ENCODE data around the gene ARFGAP3.

Gene ARFGAP3

DNA sequence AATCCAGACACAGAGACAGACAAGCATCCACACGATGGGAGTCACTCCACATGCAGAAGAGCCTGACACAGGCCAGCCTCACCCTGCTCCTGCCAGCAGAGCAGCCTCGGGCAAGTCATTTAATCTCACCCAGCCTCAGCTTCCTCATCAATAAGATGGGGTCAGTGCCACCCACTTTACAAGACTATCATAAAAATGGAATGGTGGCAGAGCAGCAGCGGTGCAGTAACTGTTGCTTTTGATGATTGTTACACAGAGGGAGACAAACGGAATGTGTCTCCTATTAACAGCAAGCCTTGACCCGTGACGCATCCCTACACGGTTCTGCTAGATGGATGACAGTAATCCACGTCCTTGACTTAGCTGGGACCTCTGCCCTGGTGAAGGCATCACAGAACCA is 26.0 kb upstream of the ARFGAP3 start:
- DNase-seq, result no peak

DNA sequence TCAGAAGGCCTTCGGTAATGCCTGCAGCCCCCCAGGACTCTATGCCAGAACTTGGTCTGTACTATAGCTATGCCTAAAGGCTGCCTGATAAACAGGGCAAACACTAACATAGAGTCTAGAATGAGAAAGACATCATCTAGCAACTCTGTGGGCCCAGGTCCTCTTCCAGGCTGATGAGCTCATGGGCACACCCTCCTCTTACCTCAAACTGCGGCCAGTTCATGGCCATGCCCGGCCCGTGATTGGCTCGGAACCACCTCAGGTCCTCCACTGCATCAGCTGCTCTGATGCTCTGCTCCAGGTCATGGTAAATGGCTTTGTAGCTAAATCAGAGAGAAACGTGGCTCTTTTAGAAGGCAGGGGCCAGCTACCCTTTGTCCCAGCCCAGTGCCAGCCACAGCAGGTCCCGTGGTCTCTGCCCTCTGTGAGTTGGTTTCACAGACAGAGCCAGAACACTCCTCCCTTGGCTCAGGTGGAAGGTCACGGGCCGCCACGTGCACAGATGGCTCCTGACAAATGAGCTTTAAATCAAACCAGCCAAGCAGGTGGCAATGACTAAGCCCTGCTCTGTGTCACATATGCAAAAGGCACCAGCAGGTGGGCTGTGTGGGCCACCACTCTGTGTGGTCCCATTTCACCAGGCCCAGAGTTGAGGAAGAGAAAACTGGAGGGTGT is 25.0 kb upstream of the ARFGAP3 start:
- no peak for DNase-seq

DNA sequence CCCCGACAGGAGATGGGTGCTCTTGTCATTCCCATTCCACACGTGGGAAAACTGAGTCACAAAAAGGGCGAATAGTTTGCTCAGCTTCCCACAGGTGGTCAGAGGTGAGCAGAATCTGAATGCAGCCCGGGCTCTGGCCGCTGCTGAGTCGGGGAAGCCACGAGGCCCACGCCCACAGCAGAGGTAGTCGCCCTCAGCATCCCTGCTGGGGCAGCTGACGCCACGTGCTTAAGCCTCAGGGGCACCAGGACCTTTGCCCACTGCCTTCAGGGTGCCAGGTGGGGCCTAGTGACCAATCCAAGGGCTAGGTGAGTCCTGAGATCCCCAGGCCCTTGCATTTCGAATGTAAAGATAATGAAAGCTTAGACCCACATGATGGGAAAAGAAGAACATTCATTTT is 24.2 kb upstream of the ARFGAP3 start:
- no peak for DNase-seq

DNA sequence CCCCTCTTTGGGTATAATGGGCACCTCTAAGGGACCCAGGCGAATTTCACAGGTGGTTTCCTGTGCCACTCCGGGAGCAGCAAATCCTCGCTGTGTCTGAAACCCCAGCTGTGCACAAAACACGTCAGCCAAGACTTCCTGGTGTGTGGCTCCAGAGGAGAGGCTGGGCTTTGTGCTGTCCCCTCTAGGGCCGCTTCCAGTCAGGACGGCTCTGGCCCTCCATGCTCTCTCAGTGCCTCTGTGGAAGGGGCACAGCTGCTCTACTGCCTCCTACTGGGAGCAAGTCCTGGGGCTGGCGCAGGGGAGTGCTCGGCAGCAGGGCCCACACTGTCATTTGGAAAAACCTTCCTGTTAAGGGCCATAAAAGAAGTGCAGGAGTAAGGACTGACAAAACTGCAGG is 23.7 kb upstream of the ARFGAP3 start:
- no peak for DNase-seq

DNA sequence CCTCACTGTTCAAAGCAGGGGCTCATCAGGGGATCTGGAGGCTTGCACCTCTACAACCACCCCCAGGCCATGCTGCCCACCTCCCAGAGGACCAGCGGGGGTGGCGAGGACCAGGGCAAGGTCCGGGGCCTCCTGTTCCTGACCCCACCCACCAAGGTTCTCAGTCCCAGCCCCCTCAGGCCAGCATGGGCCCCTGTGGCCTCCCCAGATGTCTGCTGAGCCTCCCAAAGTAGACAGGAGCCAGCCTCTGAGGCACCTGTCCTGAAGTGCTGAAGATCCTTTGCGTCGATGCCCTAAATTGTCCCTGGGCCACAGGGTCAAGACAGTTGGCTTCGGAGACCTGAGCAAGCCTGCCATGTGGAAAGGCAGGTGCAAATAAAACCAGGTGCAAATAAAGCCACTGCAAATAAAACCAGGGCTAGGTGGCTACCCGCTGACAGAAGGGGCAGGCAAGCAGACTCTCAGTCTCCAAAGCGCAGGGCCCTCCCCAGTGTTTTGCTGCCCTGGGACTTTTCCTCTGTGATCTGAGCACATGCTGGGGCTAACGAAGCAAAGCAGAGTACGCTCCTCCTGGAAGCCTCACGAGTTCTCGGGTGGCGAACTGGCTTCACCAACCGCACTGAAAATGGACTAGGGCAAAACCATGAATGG is 22.4 kb upstream of the ARFGAP3 start:
- no peak for DNase-seq

DNA sequence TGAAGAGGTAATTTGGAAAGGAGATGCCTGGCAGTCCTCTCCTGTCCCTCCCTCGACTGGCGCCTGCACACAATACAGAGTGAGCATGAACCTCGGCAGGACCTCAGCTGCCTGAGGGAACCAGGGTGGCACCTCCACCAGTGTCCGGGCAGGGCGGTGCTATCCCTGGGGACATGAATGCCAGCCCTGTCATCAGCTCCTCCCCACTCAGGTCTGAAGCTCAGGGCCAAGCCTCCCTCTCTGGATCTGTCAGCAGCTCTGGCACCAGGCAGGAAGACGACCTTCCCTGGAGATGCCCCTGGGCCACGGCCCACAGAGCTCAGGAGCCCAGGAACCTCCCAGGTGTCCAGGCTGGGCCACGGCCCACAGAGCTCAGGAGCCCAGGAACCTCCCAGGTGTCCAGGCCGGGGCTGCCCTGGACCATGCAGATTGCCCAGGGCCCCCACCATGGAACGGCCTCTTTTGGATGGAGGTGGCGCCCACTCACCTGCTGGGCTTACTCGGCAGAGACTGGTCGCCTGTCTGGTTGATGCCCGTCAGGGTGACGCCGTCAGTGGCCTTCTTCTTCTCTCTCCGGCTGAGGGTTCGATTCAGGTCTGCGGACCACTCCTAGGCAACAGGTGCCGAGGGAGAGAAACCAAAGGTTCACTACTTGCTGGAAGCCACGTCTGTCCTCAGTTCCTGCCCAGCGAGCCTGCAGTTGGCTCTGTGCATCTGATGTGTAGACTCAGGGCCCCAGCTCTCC is 21.7 kb upstream of the ARFGAP3 start:
- no peak for DNase-seq

DNA sequence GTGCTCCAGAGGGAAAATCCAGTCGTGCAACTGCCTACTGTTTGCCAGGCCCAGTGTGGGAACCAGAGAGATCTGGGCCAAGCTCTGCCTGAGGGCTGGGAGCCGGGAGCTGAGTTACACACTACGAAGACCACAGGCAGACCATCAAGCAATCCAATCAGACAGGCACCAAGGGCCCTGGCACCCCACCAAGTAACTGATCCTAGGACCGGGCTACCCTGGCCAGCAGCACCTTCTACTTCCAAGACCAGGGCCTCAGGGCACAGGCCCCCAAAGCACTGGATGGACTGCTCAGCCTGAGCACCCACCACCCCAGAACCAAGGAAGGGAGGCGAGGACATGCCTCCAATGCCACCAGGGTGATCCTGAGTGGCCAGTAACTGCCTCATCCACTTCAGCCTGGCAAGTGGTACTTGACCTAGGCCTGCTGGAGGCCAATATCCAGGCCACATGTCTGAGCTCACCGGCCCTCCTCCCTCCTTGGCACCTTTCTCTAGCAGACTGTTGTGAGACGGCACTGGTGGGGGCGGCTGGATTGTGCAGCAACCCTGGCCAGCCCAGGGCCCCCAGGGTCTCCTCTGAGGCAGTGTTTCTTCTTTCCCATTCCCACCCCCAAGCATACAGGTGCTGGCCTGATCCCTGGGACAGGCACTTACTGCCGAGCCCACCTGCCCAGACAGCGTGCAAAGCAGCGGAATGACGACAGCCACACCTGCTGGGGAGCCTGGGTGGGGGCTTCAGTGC is 20.7 kb upstream of the ARFGAP3 start:
- no peak for DNase-seq

DNA sequence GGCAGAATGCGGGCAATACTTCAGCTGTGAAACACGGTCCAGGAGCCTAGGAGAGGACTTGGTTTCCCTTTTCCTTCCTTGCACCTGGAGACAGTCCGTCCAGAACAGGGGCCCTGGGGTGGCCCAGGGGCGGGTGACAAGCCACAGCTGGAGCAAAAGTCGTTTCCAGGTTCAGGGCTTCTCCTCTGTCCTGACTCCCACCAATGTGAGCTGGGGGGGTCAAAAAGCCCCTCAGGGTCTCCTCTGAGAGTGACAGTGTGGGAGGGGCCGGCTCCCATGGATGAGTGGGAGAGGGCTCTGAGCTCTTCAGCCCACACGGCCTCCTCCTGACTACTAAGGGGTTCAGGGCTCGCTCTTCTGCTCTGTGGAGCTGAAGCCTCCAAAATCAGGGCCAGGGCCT is 20.1 kb upstream of the ARFGAP3 start:
- no peak for DNase-seq

DNA sequence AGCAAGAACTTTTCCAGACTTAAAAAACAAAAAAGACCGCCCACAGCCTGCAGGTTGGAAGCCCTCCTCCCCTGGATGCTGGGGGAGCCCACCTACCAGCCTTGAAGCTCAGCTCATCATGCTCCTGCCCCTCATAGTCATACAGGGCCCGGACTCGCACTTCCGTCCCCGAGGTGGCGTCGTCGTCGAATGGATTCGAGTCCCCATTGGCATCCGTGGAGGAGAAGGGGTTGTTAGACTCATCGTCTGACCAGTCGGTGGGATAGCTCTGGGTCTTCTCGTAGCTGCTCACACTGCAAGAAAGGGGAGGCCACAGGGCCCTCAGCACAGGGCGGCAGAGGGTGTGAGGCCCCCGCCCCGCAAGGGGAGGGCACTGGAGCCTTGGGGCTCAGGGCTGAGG is 19.0 kb upstream of the ARFGAP3 start:
- DNase-seq, result no peak

DNA sequence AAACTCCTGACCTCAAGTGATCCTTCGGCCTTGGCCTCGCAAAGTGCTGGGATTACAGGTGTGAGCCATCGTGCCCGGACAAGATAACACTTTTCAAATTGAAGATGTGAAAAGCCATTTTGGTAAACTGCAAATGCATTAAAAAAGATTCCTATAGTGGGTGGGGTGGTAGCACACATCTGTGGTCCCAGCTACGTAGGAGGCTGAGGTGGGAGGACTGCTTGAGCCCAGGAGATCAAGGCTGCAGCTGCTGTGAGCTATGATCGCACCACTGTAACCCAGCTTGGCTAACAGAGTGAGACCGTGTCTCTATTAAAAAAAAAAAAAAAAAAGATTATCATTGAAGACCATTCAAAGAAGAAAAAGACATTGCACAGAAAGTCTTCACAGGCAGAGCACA is 16.9 kb upstream of the ARFGAP3 start:
- DNase-seq, result no peak

DNA sequence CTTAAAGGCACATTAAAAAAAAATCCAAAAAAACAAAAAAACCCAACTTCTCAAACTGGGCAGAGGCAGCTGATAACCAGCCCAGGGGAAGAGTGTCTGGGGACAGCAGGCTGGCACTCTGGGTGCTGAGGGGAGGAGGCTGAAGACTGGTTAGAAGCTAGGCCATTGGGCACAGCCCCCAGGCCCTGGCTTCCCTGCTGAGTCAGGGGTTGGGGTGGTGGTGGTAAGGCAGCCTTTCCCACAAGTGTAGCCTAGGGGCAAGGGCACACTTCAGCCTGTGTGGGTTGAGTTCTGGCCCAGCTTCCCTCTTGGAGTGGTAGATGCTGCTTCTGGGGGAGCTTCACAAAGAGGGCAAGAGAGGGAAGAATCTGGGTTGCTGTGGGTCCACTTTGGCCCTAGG is 16.3 kb upstream of the ARFGAP3 start:
- DNase-seq, result no peak

DNA sequence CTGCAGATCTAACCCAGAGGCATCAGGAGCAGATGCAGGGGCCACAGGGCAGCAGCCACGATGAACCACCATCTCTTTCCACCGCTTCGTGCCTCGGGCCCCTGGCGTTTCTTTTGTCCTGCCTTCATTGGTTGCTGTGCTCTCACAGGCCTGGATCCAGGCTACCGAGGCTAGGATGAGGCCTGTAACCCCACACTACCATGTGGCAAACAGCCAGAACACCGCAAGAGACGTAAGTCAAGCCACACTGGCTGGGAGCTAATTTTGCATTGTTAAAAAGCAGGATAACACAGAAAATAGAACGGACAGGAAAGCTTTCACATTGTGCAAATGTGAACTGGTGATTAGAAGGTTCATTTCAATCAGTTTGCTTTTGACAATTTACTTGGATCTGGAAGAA is 15.7 kb upstream of the ARFGAP3 start:
- DNase-seq, result no peak

DNA sequence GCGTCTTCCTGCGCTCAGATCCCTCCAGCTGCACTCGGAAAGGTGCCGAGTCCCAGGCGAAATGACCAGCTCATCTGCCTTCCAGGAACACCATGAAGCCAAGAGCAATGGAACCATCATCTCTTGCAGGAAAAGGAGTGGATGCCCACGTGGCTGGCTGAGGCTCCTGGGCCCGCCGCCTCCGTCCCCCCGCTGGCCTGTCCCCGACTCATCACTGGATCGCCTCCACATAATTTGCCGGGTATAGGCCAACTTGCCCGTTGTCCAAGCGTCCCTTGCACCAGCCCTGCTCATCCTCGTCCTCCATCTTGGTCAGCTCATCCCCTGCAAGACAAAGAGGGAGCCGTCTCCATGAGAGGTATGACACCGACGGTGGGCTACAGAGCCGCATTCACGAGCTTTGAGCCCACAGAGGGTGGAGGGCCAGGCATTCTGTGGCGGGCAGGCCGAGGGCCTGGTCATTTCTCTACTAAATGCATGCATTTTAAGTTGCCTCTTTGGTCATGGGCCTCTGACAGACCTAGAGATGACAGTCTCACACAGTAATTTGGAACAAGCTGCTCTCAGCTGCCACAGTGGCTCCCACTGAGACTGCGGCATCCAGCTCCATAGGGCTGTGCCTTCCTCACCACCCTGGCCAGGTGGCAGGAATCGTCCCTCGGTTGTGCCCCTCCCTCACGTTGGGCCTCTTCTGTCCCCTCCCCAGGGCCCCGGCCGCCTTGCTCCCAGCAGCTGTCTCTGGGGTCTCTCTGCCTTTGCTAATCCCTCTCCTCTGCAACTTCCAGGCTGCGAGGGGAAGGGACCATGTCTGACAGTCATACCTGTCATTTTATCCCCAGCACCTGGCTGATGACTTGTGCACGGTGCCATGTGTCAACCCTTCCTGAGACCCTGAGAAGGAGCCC is 14.3 kb upstream of the ARFGAP3 start:
- no peak for DNase-seq

DNA sequence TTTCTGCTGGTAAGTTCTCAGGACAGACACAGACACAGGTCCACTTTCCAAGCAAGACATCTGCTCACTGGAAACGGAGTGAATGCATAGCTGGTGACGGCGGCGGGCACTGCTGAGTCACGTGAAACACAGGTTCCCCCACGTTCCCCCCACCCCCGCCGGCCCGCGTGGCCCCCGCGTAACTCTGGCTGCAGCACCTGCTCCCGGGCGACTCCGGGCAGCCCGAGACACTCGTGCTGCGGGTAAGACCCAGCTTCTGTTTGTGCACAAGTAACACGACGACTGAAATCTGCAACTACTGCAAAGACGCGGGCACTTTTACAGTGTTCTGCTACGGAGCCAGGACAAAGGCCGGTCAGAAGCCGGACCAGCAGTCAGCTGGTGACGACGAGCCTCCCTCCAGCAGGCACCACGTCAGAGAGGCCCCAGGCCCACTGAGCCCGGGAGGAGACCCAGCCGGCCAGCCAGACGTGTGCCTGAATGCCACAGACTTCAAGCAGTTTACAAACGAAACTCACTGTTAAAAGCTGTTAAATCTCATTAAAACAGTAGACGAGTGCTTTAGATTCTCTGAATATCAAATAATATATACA is 12.9 kb upstream of the ARFGAP3 start:
- DNase-seq, result no peak

DNA sequence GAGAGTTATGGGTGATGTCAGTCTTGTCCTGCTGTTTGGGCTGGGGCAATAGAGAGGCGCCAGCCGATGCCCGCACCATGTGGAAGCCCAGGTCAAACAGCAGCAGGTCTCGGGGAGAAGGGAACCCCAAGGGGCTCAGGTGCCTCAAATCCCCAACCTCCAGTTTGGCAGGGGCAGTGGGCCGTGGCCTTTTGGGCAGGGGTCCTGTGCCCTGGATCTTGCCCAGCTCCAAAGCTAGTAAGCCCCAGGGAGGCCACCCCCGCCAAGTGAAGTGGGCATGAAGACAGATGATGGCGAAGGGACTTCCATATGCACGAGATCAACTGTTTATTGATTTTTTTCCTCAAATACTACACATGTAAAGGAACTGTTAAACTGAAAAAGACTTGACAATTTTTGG is 12.4 kb upstream of the ARFGAP3 start:
- no peak for DNase-seq

DNA sequence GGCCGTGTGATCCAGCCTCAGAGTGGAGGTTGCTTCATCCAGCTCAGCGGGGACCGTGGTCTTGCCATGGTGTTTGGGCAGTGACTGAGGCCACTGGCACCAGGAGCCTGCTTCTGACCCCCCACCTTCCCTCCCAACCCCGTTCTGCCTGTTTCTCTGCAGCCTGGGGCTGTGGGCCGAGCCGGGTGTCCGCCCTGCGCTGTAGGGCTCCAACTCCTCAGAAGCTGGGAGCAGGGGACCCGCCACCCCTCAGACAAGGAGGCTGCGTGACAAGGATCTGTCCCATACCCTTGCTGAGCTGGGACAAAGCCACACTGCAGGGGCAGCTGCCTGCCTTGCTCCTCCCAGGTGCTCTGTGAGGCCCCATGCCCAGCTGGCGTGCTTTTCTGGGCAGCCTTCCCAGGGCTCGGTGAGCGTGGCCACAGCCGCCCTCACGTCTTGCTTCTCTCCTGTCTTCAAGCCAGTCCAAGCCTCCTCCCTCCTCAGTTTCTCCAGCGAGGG is 11.7 kb upstream of the ARFGAP3 start:
- DNase-seq, result no peak

DNA sequence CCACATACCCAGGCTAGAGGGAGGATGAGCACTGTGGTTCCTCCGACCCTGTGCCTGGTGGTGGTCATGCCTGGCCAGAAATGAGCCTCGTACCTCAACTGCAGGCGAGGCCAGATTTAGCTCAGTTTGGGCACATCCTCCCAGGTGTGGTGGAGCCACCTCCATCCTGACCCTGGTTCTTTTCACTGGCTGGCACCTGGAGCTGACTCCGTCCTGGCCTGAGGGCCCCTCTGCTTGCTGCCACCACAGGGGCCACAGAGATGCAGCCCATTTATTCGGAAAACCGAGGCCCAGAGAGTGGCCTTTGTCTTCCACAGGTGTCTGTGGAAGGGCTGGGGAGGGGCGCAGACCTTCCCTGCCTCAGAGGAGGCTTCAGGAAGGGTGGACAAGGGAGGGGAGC is 9.0 kb upstream of the ARFGAP3 start:
- DNase-seq, result no peak

DNA sequence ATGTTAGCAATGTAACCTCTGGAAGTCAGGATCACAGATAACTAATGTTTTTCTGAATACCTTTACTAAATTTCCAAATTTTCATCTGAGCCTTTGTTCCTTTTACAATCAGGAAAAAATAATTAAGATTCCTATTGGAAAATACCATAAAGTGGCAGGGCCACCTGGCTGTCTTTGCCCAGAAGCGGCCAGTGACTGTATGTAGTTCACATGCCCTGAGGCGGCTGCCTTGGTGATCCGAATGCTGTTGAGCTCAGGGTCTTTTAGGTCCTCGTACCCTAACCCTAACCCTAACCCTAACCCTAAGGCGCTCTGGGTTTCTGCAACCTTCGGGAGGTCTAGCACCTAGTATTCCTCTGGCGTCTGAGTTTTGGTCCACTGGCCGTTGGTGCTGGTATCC is 8.5 kb upstream of the ARFGAP3 start:
- no peak for DNase-seq

DNA sequence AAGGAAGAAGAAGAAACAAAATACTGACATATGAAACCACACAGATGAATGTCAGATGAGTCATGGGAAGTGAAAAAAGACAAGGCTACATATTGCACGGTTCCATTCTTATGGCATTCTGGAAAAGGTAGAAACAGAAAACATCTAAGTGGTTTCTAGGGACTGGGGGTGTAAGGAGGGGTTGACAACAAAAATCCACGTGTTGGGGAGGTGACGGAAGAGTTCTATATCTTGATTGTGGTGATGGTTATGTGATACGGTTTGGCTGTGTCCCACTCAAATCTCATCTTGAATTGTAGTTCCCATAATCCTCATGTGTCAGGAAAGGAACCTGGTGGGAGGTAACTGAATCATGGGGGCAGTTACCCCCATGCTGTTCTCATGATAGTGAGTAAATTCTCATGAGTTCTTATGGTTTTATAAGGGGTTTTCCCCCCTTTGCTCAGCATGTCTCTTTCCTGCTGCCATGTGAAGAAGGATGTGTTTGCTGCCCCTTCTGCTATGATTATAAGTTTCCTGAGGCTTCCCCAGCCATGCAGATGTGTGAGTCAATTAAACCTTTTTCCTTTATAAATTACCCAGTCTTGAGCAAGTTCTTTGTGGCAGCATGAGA is 6.4 kb upstream of the ARFGAP3 start:
- no peak for DNase-seq

DNA sequence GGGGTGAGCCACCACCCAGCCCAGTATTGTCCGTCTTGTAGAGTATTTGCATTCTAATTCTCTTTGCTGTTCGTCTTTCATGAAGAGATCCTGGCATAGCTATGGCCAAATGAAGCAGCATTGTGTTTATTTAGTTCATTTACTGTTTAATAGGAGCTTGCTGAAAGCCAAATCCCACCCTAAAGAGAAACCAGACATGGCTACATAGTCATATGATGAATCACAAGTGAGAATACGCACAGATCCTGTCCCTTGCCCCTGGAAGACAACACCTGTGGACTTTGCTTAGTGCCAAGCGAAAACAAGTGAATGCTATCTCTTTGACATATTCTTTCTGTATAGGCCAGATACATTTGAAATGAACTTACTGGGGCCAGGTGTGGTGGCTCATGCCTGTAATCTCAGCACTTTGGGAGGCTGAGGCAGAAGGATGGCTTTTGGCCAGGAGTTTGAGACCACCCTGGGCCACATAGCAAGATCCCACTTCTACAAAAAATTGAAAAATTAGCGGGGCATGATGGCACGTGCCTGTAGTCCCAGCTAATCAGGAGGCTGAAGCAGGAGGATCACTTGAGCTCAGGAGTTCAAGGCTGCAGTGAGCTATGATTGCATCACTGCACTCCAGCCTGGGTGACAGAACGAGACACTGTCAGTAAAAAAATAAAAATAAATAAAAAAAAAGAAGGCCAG is 5.1 kb upstream of the ARFGAP3 start:
- DNase-seq, result no peak

DNA sequence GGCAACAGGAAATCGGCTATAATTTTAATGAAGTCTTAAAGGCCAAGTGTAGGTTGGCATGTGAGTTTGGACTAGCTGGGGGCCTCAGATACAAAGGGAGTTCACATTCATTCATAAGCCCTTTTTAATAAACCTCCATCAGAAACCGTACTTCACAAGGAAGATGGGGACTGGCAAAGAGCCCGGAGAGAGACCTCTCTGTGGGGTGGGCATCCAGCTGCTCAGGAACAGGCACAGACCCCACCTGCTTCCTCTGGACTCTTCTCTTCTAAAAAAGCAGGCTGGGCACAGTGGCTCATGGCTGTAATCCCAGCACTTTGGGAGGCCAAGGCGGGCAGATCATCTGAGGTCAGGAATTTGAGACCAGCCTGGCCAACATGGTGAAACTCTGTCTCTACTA is 3.9 kb upstream of the ARFGAP3 start:
- no peak for DNase-seq
